NCI-H82 treated with DMSO at 0.1 percent for 48 hours (cell line): ENCODE measurements around the gene SDCBP2.

ENCODE experiments used
- DNase-seq: peaks from one replicate; lab custom pipeline; 2025; ENCODE audit not compliant: unreplicated experiment; lab: John Stamatoyannopoulos, UW

SDCBP2 gene

DNA sequence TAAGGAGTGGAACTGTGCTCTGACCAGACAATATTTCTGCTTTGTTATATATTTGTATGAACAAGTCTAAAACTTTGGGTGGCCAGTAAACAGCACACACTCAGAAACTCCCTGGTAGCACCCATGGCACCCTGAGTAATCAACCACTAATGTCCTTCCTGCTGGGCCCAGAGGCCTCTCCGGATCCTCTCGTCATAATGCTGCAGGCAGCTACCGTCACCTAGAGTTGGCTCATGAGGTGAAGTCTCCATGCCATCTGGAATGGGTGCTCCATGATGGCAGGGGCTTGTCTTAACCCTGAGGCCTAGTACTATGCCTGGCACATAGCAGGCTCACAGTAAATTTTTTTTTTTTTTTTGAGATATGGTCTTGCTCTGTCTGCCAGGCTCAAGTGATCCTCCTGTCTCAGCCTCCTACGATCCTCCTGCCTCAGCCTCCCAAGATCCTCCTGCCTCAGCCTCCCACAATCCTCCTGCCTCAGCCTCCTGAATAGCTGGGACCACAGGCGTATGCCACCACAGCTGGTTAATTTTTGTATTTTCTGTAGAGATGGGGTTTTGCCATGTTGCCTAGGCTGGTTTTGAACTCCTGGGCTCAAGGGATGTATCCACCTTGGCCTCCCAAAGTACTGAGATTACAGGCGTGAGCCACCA is 3.0 kb upstream of the SDCBP2 start:
- no peak for DNase-seq

DNA sequence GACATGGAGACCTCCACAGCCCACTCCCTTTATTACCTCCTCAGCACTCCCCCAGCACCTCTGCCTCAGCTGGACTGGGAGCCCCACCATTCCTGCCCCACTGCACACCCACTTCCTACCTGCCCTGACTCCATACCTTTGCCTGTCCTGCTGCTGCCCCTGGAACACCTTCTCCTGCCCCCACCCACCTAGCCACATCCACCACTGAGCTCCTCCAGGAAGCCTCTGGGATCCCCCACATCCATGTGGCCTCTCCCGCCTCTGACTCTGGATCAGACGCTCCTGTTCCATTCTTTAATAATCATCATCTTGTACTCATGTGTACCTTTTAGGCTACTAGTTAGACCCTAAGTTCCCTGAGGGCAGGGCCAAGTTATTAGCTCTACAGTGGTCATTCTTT is 2.2 kb upstream of the SDCBP2 start:
- DNase-seq = no peak

DNA sequence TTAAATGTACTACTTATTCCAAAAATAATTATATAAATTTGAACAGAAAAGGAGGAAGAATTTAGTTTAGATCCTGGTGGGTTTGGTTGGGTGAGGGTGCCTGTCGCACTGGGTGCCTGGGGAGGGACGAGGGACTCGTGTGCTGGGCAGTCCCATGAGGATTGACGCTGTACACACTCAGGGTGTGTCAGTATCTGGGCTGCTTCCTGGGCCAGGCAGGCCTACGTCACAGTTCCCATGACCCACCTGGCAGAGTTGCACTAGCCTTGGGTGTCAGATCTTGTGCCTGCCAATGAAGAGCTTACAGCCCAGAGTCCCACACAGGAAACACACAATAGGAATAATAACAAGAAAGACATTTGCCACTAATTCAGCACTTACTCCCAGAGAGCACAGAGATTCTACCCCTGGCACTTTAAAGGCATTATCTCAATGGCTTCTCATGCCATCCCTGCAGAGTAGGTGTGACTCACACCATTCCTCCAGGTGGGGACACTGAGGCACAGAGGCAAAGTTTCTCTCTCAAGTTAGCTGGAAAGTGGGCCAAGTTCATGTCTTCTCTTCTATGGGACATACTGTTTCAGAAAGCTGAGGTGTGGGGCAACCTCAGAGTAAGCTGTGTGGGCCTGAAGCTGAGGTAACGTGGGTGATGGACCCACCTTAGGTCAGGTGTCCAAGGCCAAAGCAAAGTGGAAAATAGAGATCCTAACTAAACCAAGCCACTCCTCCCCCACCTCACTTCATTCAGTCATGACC is 1.3 kb upstream of the SDCBP2 start:
- DNase-seq = no peak

DNA sequence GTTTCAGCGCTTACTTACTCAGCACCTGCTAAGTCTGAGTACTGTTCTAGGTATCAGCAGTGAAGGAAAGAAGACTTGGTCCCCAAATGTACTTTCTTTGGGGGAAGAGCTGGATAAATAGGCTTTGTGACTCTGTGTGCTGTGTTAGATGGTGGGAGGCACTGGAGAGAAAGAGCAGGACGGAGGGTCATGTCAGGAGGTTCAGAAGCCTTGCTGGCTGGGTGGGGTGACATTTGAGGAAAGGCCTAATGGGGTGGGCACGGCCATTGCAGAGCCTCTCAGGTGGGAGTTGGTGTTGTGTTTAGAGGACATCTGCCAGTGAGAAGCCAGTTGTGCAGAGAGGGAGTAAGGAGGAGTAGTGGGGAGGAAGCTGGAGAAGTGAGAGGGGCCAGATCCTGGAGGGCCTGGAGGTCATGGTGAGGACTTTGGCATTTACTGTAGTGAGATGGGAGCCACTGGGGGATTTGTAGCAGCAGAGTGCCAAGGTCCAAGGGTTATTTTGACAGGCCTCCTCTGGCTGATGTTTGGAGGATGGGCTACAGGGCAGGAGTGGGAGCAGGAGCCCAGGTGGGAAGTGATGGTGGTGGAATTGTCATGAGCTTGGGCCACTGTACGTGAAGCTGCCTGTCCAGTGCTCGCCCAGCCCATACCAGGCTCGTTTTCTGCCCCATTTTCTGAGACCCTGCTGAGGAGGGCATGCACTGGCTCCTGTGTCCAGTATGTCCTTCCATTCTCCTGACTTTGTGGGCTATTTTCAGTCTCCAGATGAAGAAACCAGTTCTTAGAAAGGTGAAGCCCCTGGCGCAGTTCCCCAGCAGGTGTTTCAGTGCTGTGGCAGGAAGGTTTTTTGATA is 886 bp downstream of the SDCBP2 start:
- no peak for DNase-seq

DNA sequence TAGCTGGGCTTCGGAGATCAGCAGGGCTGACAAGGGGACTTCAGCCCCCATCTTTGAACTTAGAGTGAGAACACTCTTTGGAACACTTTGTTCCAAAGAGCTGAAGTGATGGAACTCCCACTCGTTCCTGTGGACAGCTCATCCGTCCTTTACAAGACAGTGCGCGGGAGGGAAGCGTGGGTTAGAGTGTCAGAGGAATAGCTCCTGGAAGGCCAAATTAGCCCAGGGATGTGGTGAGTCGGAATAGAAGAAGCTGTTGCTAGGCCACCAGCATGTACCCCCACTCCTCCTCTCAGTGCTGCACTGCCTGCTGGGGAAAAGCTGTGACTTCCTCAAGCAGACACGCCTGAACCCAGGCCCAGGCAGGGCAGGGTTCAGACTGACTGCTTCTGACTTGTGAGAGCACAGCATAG is 1.7 kb downstream of the SDCBP2 start:
- DNase-seq = no peak

DNA sequence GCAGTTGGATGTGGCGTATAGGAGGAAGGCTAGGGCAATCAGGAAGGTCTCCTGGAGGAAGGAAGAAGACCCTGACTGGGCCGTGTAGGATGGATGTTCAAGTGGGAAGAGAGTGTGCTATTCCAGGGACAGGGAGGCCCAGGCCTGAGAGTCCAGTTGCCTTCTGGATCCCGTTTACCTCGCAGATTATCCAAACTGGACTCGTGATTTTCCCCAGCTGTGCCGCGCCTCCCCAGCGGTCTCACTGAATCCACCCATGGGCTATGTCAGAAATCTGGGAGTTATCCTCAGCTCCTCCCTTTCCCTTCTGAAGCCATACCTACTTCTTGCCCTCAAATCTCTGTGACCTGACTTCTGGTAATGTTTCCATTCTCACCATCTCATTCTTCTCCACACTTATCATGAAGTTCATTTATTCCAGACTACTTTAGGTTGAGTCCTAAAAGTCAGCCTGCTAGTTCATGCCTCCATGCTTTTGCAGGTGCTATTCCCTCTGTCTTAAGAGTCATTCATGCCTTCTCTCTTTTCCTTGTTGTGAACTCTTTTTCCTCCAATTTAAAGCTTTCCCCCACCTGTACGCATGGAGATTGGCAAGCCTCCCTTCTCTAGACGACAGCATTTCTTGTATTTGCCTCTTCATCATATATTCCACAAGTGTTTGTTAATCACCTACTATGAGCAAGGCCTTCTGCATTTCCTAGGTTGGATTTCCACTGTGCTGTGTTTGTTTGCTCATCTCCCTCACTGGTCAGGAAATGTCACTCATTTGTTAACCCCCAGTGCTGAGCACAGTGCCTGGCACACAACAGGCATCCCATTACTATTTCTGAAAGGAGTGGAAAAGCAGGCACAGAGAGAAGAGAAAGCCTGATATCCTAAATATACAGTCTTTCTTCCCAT is 2.7 kb downstream of the SDCBP2 start:
- no peak for DNase-seq

DNA sequence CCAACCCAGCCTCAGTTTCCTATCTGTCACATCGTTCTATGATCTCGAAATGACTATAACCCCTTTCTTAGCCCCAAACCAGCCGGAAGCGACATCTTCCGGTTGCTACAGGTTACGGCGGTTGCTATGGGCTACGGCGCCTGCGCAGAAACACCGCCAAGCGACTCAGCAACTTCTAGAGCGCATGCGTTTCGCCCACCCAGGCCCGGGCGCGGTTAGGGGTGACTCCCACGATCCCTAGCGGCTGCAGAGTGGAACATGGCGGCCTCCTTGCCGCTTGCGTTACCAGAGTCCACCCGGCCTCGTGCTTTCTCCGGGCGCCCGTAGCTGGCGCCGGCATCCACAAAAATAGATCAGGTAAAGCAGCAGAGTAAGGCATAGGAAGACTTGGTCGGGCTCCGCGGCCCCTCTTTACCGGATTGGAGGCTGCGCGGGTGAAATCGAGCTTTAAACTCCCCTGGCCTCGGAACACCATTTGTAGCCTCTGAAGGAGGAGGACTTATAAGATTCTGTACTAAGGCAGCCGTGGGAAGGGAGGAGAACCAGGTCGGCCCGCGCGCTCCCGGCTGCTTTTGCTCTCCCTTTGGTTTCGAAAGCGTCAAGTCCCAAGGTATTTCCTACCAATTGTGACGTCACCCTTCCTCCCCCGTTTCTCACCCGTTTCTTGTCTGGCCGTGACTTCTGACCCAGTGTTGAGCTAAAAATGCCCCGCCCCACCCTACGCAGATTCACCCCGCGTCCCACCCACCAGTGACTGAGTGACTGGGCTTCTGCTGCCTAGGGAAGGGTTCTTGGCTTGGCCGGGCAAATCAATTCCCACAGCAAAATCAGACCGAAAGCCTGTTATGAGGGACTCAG is 3.5 kb downstream of the SDCBP2 start:
- DNase-seq = peak; percentile 78

DNA sequence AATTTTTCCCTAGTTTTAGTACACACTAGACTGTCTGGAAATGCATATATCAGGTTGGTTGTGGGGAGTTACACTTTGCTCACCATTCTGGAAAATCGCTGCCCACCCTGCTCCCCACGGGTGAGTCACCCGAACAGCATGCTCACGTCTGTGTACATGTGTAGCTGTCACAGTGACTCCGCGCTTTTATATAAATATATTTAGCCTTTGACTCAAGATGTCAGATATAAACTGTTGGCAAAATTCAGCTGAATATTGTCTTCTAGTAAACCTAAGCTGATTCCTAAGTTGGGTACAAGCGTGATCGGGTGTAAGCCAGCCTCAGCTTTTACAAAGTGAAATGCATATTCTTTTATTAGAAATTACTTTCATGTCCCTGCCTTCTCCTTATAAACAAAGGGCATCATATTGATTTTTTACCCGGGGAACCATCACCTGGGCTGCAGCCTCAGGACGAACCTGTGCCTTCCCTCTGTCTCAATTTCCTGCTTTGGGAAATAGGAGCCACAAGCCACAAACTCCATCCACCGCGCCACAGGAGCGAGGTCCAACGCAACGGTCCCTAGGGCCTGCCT is 4.3 kb downstream of the SDCBP2 start:
- DNase-seq = no peak

DNA sequence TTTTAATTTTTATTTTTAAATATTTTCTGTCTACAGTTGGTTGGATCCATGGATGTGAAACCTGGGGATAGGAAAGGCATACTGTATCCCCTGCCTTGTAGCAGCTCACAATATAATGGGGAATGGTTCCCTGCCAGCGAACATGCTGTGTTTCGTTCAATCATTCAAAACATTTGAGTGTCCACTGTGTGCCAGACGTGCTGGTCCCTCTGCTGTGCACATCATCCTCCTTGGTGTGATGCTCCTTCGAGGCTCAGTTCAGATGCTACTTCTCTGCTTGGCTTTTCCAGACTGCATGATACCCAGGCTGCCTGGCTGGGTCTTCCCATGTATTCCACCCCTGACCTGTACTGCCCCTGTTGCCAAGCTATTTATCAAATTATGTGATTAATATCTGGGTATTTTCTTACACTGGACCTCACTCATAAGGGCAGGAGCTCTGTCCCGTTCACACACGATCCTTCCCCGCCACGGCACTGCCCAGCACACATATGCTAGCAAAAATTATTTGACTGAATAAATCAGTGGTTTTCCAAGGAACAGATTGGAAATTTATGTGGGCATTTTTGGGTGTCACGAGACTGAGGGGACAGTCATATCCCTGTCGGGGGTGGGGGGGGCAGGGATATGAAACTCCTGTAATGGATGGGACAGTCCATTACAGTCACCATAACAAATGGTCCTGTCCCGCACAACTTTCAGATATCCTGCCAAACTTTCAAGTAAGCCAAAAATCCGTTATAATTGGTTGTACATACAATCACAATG is 4.9 kb downstream of the SDCBP2 start:
- DNase-seq = no peak

DNA sequence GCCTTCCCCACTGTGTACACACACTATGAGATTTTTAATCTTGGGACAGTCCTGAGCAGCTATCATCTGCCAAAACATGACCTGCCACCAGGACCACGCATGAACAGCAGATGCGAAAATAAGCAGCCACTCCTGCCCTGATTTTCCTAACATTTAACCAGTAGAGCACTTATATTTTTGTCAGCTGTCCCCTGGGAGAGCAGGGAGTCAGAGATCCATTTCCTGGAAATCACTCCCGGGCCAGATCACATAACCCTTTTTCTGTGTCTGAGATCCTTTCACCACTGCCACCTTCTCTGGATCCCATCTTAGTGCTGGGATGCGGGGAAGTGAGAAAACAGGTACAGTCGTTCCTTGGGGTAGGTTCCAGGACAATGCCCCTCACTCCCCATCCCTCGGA is 5.7 kb downstream of the SDCBP2 start:
- no peak for DNase-seq

DNA sequence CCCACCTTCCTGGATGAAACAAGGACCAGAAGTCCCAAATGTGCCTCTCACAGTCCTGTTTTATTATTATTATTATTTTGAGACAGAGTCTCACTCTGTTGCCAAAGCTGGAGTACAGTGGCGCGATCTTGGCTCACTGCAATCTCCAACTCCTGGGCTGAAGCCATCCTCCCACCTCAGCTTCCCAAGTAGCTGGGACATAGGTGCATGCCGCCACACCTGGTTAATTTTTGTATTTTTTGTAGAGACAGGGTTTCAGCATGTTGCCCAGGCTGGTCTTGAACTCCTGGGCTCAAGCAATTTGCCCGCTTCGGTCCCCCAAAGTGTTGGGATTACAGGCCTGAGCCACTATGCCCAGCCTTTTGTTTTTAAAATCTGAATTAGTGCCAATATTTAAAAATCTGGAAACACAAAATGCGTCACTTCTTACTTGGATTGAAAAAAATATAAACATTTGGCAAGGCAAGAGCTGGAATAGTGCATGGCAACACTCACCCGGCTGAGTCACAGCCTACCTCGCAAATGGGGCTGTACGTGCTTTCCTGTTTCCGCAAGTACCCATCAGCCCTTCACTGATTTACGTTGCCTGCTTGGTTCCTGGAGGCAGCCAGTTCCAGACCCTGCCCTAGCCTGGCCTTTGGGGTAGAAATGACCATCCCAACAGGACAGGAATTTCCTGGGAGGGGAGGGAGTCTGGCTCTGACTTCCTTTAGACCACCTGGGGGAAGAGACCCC is 6.3 kb downstream of the SDCBP2 start:
- no peak for DNase-seq

DNA sequence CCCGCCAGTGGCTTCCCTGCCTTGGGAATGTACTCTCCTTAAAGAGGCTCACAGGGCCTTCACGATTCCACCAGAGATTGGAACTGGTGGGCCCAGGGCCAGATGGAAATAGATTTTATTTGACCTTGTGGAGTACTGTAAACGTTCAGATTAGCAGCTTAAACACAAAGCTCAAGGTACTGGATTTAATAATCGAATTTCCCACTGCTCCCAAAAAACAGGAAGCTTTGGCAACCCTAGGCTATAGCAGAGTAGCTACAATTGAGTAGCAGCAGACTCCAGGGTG is 7.3 kb downstream of the SDCBP2 start:
- DNase-seq = no peak

DNA sequence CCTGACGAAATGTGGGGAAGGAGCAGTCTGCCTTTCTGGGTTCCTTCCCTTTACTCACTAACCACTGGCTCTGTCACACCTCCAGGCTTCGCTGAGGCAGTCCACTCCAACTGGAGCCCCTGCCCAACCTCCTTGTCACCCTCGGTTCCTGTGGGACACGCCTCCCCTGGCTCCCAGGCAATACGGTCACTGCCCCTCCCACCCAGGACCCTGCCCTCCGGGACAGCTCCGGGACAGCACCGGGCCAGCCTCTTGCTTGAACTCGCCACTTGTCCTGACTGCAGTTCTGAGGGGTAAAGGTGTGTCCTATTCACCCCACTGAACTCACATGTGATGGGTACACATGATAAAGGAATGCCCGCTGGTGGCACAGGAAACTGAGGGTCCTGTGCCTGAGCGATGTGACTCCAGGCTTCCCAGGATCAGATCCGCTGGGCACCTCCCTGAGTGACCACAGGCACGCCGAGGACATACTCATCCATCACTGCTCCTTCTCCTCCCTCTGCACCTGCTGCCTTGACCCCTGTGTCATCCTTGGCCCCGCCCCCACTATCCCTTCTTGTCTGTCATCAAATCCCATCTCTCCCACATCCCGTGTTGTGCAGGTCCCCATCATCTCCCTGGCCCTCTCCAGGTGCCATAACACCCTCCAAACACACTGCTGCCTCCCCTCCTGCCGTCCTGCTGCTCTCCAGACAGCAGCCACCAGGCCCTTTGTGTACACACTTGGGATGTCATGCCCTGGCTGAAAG is 7.9 kb downstream of the SDCBP2 start:
- DNase-seq = no peak

DNA sequence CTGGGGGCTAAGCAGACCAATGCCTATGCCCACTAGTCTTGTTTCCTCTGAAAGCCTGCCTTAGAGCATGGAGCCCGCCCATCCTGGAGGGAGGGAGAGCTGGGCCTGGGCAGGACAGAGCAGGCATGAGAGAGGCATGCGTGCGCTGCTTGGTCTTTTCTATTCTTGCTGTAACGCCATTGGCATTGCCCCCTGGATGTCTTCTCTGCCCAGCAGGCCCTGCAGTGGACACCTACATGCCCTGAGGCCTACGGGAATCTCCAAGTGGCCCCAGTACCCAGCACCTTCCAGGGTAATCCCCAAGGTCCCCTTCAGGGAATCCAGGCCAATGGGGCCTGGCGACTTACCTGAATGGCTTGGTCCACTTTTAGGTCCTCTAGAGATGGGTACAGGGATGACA is 8.9 kb downstream of the SDCBP2 start:
- DNase-seq = no peak

DNA sequence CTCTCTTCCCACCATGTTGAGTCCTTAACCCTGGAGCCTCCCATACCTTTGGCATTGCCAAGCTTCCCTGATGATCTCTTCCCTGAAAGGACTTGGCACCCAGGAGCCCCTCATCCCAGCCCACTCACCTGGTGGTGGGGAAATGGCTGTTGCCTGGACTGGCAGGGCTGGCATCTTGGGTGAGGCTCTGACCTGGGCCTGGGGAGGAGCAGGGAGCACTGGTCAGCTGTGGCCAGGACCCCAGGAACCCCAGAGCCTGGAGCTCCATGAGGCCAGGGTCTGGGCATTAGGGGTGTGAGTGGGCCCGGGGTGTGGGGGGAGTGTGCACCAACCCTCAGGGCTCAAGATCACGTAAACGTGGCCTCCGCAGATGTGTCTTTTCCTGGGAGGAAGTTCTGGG is 9.5 kb downstream of the SDCBP2 start:
- DNase-seq = no peak

DNA sequence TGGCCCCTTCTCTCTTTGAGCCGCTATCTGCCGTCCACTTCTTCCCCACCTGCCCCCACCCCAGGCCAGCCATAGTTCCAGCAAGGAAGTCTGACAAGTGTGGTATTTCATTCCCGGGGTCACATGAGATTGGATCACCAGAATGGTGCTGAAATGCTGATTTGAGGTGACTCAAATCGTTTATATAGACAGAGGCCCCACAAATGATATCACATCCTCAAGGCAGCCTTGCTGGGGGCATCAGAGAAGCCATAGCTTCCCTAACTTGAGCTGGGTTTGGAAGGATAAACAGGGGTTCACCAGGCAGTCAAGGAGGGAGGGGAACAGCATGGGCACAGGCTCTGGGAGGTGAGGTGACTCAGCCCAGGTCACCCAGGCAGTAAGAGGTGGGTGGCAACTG is 9.9 kb downstream of the SDCBP2 start:
- no peak for DNase-seq

DNA sequence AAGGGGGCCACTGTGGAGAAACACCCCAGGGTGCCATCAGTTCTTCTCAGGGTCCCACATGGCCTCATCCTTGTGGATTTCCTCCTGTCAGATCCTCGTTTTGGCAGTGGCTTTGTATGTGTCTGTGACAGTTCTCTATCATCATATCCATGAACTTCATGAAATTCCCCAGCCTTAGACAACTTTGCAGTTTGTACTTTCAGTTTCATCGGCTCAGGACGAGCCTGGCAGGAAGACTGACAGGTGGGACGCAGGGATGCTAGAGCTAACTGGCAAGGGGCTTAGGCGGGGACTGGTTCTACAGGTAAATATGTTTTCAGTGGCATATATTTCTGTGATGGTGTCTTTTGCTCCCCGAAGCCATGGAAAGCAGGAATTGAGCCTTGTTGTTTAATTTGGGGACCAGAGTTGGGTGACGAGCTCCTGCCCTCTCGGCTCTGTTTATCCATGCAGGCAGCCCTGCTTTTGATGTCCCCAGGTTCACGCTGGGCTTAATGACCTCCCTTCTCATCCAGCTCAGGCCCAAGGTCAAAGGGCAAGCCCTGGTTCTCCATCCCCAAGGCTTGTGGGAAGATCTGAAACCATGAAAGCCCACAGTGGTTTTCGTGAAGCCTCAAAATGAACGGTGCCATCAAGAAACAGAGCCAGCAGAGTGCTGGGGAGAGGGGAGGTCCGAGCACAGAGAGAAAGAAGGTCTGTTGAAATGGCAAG is 11.2 kb downstream of the SDCBP2 start:
- DNase-seq = no peak
